ENCODE data around the gene PRKD2.
A peak's percentile ranks its signal among the peaks of the same experiment; 100 is the strongest.

PRKD2 gene

GRCh38 chr19:46698395-46699321 lies 18.3 kb downstream of the PRKD2 start:
- no peak for DNase-seq

GRCh38 chr19:46697204-46697960 lies 19.5 kb downstream of the PRKD2 start:
- DNase-seq = no peak

- DNase-seq = no peak
Measured at GRCh38 chr19:46696866-46697203, 20.1 kb downstream of the PRKD2 start.

- no peak for DNase-seq
Measured at GRCh38 chr19:46696052-46696451, 20.9 kb downstream of the PRKD2 start.

GRCh38 chr19:46693760-46694159 lies 23.2 kb downstream of the PRKD2 start:
- DNase-seq = no peak

GRCh38 chr19:46692918-46693722 lies 23.8 kb downstream of the PRKD2 start:
- DNase-seq = no peak

- no peak for DNase-seq
Measured at GRCh38 chr19:46691948-46692347, 25.0 kb downstream of the PRKD2 start.

- no peak for DNase-seq
Measured at GRCh38 chr19:46691104-46691503, 25.8 kb downstream of the PRKD2 start.

GRCh38 chr19:46689358-46689757 lies 27.6 kb downstream of the PRKD2 start:
- no peak for DNase-seq

- DNase-seq = no peak
Measured at GRCh38 chr19:46687438-46688145, 29.3 kb downstream of the PRKD2 start.

- DNase-seq = no peak
Measured at GRCh38 chr19:46685189-46685588, 31.7 kb downstream of the PRKD2 start.

GRCh38 chr19:46678110-46678732 lies 38.7 kb downstream of the PRKD2 start:
- peak; percentile 60 for DNase-seq

- no peak for DNase-seq
Measured at GRCh38 chr19:46674416-46675178, 42.3 kb downstream of the PRKD2 start.

GRCh38 chr19:46670813-46671212 lies 46.1 kb downstream of the PRKD2 start:
- no peak for DNase-seq

GRCh38 chr19:46668662-46669061 lies 48.3 kb downstream of the PRKD2 start:
- no peak for DNase-seq

- no peak for DNase-seq
Measured at GRCh38 chr19:46665072-46665471, 51.8 kb downstream of the PRKD2 start.

GRCh38 chr19:46661735-46662592 lies 55.0 kb downstream of the PRKD2 start:
- DNase-seq = peak; percentile 84

- DNase-seq = peak; percentile 100
Measured at GRCh38 chr19:46661020-46661731, 55.7 kb downstream of the PRKD2 start, which contains the start of gene DACT3. DACT3 (minus strand) TSS chr19:46661182; CDS start chr19:46661064, 118 bp downstream.

GRCh38 chr19:46660551-46661019 lies 56.3 kb downstream of the PRKD2 start:
- no peak for DNase-seq
